Right renal cortex interstitium (tissue), 3 donors: ENCODE data around the gene ZBTB33. TPM values are rescaled to one million over a fixed set of nuclear protein-coding genes. Genes with fewer than 3 reads are reported as not detected.

ENCODE experiments used
- DNase-seq, 3 donors: peaks; one replicate each; pipeline ENCODE4 v3.0.0-alpha.2; 2013; ENCODE audit warnings: low read depth in 3 of 3, low spot score in 2 of 3
- polyA plus RNA-seq, 3 donors: library from polyadenylated mRNA; unstranded; fragments of 120-200 nt; gene quantifications; one replicate each; pipeline ENCODE4 v1.2.1, GENCODE V29; 2013; ENCODE audit not compliant: insufficient read length in 3 of 3

Gene ZBTB33
- 10 to 100 TPM; 26.6 to 29.3 (median 28.0) TPM for polyA plus RNA-seq

GRCh38 chrX:120250522-120251271 is at the start of gene ZBTB33:
TSS of gene ZBTB33 (plus strand) at chrX:120250812. CDS start at chrX:120253416, 2,604 bp downstream.
- peak in 2 of 3 donors; percentile 73 to 87 for DNase-seq

GRCh38 chrX:120200851-120201250 is 49.8 kb upstream of the ZBTB33 start:
- no peak for DNase-seq

GRCh38 chrX:120205816-120206753 is 44.5 kb upstream of the ZBTB33 start:
- DNase-seq, result no peak

- peak in 1 of 3 donors; percentile 12 for DNase-seq
Measured at GRCh38 chrX:120207009-120207605, 43.5 kb upstream of the ZBTB33 start.

GRCh38 chrX:120213438-120214265 is 37.0 kb upstream of the ZBTB33 start:
- peak; percentile 8 to 43 (median 34) for DNase-seq

- DNase-seq, result no peak
Measured at GRCh38 chrX:120223374-120223773, 27.2 kb upstream of the ZBTB33 start.

- no peak for DNase-seq
Measured at GRCh38 chrX:120224388-120224787, 26.2 kb upstream of the ZBTB33 start.

- DNase-seq, result no peak
Measured at GRCh38 chrX:120228187-120228908, 22.3 kb upstream of the ZBTB33 start.

- no peak for DNase-seq
Measured at GRCh38 chrX:120235284-120235683, 15.3 kb upstream of the ZBTB33 start.

- DNase-seq, result no peak
Measured at GRCh38 chrX:120236687-120237479, 13.7 kb upstream of the ZBTB33 start.

- no peak for DNase-seq
Measured at GRCh38 chrX:120238933-120239332, 11.7 kb upstream of the ZBTB33 start.

GRCh38 chrX:120242813-120243212 is 7.8 kb upstream of the ZBTB33 start:
- DNase-seq, result no peak

GRCh38 chrX:120244395-120244734 is 6.2 kb upstream of the ZBTB33 start:
- no peak for DNase-seq

- DNase-seq, result peak in 2 of 3 donors; percentile 59 to 67
Measured at GRCh38 chrX:120244735-120245498, 5.7 kb upstream of the ZBTB33 start.

GRCh38 chrX:120251471-120252011 is 929 bp downstream of the ZBTB33 start:
- no peak for DNase-seq

- DNase-seq, result no peak
Measured at GRCh38 chrX:120253784-120254183, 3.2 kb downstream of the ZBTB33 start.

- DNase-seq, result no peak
Measured at GRCh38 chrX:120260369-120260768, 9.8 kb downstream of the ZBTB33 start.
